Muscle layer of duodenum (tissue), 2 donors: ENCODE results near the gene TRIO.

Source experiments
- H3K27ac ChIP-seq: one replicate; pipeline ENCODE4 v1.7.0; 2013; ENCODE audit warnings: mild to moderate bottlenecking, low read length
- H3K27me3 ChIP-seq: one replicate; pipeline ENCODE4 v1.7.0; 2013; ENCODE audit warnings: low read depth, mild to moderate bottlenecking, control low read depth, low read length
- H3K36me3 ChIP-seq, 2 donors: one replicate each; pipeline ENCODE4 v1.7.0; 2013; ENCODE audit warnings: low read length in 2 of 2, control low read depth in 1 of 2, mild to moderate bottlenecking in 1 of 2; ENCODE audit not compliant: insufficient read depth in 2 of 2, control insufficient read depth in 1 of 2
- H3K4me1 ChIP-seq, 2 donors: one replicate each; pipeline ENCODE4 v1.7.0; 2013; ENCODE audit warnings: low read length in 2 of 2, mild to moderate bottlenecking in 2 of 2, control low read depth in 1 of 2, moderate library complexity in 1 of 2; ENCODE audit not compliant: insufficient read depth in 2 of 2, control insufficient read depth in 1 of 2
- H3K4me3 ChIP-seq, 2 donors: one replicate each; pipeline ENCODE4 v1.7.0; 2013; ENCODE audit warnings: low read length in 2 of 2, low read depth in 1 of 2, mild to moderate bottlenecking in 1 of 2
- H3K9me3 ChIP-seq, 2 donors: one replicate each; pipeline ENCODE4 v1.7.0; 2013; ENCODE audit warnings: low read length in 2 of 2, control low read depth in 1 of 2, mild to moderate bottlenecking in 1 of 2; ENCODE audit not compliant: control insufficient read depth in 1 of 2
- donor health status: healthy.

The TRIO gene

DNA sequence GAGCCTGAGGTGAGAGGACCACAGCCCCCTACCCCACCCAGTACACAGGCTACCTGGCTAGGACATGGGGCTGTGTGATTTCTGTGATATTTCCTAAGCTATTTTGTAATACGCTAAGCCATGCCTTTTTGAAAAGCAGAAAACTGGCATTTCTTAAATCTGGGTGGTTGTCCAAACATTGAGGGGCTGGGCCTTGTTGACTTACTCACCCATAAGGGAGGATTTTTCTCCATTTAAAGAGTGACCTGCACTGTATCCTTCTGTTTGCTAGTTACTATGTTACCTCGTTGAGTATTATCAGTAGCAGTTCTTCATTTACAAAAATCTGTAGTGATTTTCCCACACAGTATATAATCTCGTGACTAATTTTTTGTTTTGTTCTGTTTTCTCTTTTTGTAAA is 321.0 kb downstream of the TRIO start:
- peaks cover 0 to 8% of the 10 kb centered on the region in 2 donors for H3K4me1 ChIP-seq
- no peaks in the 10 kb centered on the region for H3K27me3 ChIP-seq
- no peak overlapping the region for H3K4me3 ChIP-seq
- no peak overlapping the region for H3K27ac ChIP-seq
- H3K36me3 ChIP-seq, result peaks cover 53 to 54% of the 10 kb centered on the region in 2 donors
- no peaks in the 10 kb centered on the region for H3K9me3 ChIP-seq

DNA sequence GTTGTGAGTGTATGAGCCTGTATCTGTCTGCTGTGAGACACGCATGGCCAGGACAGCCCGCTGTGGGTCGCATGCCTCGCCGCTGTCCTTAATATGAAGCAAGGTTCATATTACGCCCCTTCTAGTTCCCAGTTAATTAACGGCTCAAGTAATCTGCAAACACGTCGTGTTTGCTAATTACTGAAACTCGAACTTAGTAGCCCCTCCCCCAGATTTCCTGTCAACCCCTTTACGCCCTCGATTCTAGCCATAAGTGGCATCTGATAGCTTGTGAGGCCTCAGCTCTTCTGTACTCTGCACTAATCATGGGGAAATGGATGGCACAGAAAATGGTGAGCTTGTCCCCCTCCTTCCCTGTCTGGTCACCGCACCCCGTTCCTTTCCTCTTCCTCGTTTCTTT is 321.5 kb downstream of the TRIO start:
- Histone ChIP-seq H3K27ac (no peak overlapping the region), H3K4me3 (no peak overlapping the region), H3K27me3 (no peaks in the 10 kb centered on the region), H3K36me3 (peaks cover 51 to 53% of the 10 kb centered on the region in 2 donors), H3K4me1 (peaks cover 0 to 8% of the 10 kb centered on the region in 2 donors), H3K9me3 (no peaks in the 10 kb centered on the region)

DNA sequence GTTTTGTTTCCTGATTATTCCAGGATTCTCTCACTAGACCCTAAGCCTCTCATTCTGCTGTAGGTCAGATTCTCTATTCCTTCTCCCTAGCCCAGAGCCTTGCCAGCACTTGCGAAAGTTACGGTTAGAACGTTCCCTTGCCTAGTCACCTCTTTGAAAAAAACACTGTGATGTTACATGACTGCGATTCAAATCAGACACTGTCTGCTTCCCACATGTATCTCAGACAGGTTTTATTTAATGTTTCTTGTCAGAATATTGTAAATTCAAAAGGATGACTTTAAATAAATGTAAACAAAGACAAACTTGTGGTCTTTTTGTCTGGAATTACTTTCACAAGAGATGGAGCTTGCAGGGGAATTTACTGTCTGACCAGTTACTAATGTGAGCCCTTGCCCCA is 322.0 kb downstream of the TRIO start:
- peaks cover 0 to 8% of the 10 kb centered on the region in 2 donors for H3K4me1 ChIP-seq
- no peaks in the 10 kb centered on the region for H3K9me3 ChIP-seq
- no peak overlapping the region for H3K27ac ChIP-seq
- no peak overlapping the region for H3K4me3 ChIP-seq
- H3K27me3 ChIP-seq, result no peaks in the 10 kb centered on the region
- peaks cover 51 to 53% of the 10 kb centered on the region in 2 donors for H3K36me3 ChIP-seq

DNA sequence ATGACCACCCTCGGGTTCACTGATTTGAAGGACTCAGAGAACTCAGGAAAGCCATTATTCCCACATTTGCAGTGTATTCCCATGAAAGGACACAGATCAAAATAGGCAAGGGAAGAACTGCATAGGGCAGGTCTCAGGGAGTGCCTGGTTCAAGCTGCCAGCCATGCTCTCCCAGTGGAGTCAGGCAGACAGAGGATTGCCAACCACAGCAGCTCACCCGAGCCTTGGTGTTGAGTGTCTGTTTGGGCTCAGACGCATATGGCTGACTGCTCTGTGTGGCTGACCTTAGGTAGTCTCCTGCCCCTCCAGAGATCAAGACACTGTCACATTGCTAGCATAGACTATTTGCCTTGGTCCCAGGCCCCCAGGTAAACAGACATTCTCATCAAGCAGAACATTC is 322.6 kb downstream of the TRIO start:
- Histone ChIP-seq H3K9me3 (no peaks in the 10 kb centered on the region), H3K27me3 (no peaks in the 10 kb centered on the region), H3K27ac (no peak overlapping the region), H3K4me1 (peaks cover 0 to 8% of the 10 kb centered on the region in 2 donors), H3K4me3 (no peak overlapping the region), H3K36me3 (peaks cover 48% of the 10 kb centered on the region in 2 donors)

DNA sequence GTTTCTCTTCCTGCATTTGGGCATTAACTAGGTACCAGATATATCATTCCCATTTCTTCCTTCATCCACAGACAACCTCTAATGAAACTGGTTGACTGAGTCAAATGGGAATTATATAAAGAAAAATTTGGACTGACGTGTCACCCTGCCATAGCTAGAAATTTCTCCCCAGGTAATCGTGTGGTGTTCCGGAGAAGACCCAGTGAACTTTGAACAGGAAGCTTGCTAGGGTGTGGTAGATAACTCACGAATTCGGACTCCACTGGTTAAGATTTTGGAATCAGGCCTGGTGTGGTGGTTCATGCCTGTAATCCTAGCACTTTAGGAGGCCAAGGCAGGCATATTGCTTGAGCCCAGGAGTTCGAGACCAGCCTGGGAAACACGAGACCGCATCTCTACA is 324.1 kb downstream of the TRIO start:
- no peak overlapping the region for H3K4me3 ChIP-seq
- no peaks in the 10 kb centered on the region for H3K27me3 ChIP-seq
- peaks cover 0 to 8% of the 10 kb centered on the region in 2 donors for H3K4me1 ChIP-seq
- H3K9me3 ChIP-seq, result no peaks in the 10 kb centered on the region
- H3K36me3 ChIP-seq, result peaks cover 45 to 48% of the 10 kb centered on the region in 2 donors
- H3K27ac ChIP-seq, result no peak overlapping the region

DNA sequence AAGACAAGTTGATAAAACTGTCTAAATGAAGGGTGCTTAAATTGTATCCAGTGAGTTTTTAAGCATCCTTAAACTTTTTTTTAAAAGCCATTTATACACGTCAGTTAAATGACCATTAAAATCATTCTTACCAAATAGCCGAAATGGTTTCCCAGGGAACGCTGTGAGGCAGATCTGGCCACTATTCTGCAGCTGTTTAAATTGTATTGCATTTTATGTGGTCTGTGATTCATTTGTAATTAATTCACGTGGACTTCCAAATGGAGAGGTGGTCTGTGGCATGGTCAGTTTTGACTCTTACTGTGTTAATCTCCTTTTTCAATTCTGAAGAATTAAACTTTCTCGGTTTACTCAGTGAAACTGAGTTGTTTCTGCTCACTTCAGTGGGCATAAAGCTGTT is 324.7 kb downstream of the TRIO start:
- Histone ChIP-seq H3K36me3 (peaks cover 43 to 46% of the 10 kb centered on the region in 2 donors), H3K27me3 (no peaks in the 10 kb centered on the region), H3K4me3 (no peak overlapping the region), H3K4me1 (peaks cover 0 to 8% of the 10 kb centered on the region in 2 donors), H3K9me3 (no peaks in the 10 kb centered on the region), H3K27ac (no peak overlapping the region)

DNA sequence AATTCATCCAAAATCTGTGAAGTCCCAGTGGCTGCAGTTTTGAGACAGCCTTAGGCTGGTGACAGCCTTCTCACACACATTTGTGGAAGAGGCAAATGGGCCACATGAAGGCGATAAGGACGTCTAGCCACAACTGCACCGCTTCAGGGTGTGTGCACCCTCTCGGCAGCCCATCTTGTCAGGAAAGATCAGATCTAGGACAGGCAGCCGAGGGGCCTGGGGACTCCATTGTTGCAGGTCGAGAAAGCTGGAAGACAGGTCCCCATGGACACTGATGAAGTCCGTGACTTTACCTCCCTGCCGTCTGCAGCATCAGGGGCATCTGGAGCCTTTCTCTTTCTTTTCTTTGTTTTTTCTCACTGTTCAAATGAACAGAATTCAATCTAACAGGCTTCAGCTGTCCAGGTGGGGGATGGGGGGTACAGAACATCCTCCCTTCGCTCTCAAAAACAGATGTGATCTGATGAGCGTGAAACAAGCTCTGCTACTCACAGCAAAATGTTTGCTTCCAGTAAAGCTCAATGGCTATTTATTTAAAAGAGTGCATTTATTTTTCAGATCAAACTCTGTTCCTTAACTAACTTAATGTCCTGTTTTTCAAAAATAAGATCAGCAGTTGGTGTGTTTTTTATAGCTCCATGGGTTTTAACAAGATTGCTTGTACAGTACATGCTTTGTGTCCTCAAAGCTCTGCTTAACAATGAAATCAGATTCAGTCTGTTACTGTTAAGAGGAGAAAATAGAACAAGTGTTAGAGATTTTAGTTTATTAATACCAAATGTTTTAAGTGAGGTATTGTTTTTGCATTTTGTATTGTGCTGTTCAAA is 326.6 kb downstream of the TRIO start:
- Histone ChIP-seq H3K27me3 (no peaks in the 10 kb centered on the region), H3K4me3 (no peak overlapping the region), H3K36me3 (peaks cover 51 to 56% of the 10 kb centered on the region in 2 donors), H3K4me1 (peaks cover 0 to 4% of the 10 kb centered on the region in 2 donors), H3K9me3 (no peaks in the 10 kb centered on the region), H3K27ac (no peak overlapping the region)

DNA sequence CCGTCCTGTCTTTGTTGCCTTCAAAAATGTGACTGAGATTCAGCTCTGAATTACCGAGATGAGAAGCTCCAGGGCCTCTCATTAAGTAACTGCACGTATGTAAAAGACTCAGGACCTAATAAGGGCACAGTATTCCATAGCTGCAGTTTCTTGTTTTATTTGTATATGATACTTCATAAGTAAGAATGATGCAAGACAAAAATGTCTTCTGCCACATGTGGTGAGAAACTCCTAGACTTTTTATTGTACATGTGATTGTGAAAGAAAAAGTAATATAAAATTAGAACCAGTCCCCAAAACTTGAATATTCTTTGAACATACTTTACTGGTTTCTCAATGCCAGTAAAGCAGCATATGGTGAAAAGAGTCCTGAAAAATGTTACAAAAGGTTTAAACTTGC is 328.4 kb downstream of the TRIO start:
- Histone ChIP-seq H3K36me3 (peaks cover 44 to 52% of the 10 kb centered on the region in 2 donors), H3K27me3 (no peaks in the 10 kb centered on the region), H3K4me1 (no peaks in the 10 kb centered on the region), H3K27ac (no peak overlapping the region), H3K4me3 (no peak overlapping the region), H3K9me3 (no peaks in the 10 kb centered on the region)

DNA sequence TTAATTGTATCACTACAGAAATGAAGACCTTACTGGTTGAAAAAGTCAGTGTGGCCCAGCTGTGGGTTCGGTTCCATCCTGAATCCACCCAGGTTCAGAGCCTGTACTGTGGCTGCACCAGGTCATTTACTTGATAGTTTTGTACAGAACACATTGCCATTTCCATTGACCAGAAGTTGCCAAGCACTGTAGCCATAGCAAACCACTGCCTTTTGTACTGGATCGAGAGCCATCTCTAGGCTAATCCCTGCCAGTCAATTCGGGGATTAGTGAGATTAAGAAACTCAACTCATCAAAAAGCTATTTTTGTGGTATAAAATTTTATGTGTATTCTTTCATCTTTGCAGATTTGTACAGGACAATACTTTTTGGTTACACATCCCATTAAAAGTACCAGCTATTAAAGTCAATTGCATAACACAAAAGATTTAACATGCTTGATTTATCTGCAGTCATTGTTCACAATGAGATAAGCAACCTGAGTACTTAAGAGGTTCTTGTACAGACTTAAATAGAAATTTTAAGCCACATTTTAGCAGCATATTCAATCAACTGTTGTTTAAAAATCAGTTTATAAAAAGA is 329.9 kb downstream of the TRIO start:
- Histone ChIP-seq H3K36me3 (peaks cover 55 to 59% of the 10 kb centered on the region in 2 donors), H3K4me3 (no peak overlapping the region)

DNA sequence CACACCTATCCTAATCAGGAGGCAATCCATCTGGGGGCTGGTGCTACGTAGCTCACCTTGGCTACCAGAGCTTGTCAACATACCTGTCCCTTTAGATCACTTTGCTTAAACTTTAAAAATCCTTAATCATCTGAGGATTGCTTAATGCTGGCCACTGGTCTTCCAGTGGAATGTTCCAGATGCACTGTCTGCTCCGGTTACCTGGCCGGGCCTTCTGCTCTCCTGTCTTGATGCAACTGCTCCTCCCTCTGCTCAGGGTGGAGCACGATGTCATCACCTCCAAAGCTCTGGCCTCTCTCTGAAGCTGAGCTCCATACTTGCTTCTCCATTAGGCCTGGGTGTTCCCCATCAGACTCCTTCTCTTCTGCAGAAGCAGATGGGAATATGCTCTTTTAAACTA is 331.9 kb downstream of the TRIO start:
- H3K4me3 ChIP-seq, result no peak overlapping the region
- H3K36me3 ChIP-seq, result peaks cover 66 to 70% of the 10 kb centered on the region in 2 donors
- no peaks in the 10 kb centered on the region for H3K4me1 ChIP-seq
- H3K27me3 ChIP-seq, result no peaks in the 10 kb centered on the region
- H3K9me3 ChIP-seq, result no peaks in the 10 kb centered on the region
- no peak overlapping the region for H3K27ac ChIP-seq

More for the DNA sequence above, 329.9 kb downstream of the TRIO start:
- Histone ChIP-seq H3K27ac (no peak overlapping the region), H3K27me3 (no peaks in the 10 kb centered on the region), H3K9me3 (no peaks in the 10 kb centered on the region), H3K4me1 (no peaks in the 10 kb centered on the region)

DNA sequence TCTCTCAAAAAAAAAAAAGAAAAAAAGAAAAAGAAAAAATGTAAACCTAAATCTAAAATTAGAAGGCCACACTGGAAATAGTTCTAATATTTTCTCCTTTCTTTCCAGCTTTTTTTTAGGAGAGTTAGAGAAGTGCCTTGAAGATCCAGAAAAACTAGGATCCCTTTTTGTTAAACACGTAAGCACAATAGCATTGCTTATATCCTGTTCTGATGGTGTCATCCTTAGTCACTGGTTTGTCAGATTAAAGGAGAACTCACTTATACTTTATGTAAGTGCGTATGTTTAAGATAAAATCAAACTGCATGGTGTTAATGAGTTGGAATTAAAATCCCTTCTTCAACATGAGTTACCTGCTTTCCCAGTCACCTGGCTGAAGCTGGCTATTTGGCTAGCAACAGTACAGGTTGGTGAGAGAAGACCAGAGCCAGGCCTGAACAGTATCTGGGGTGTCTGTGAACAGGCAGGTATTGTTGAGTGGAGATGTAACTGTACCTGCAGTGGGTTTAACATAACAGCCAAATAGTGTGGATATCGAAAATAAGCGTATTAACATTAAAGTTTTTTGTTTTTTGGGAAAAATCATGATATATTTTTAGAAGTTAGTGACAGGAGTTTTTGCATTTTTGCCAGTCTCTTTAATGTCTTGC is 333.8 kb downstream of the TRIO start:
- Histone ChIP-seq H3K4me1 (no peaks in the 10 kb centered on the region), H3K27ac (no peak overlapping the region), H3K9me3 (no peaks in the 10 kb centered on the region), H3K4me3 (no peak overlapping the region), H3K27me3 (no peaks in the 10 kb centered on the region), H3K36me3 (peaks cover 71 to 73% of the 10 kb centered on the region in 2 donors)
